Mesothelial cell of epicardium (in vitro differentiated cells): ENCODE measurements around the gene SZT2. TPM values are rescaled to one million over a fixed set of nuclear protein-coding genes. Genes with fewer than 3 reads are reported as not detected.

Experiments
- DNase-seq, 2 experiments: peaks; one replicate each; pipeline ENCODE4 v3.0.0; 2021; ENCODE audit warnings: low spot score in 2 of 2; ENCODE audit not compliant: unreplicated experiment in 2 of 2
- H3K27ac Mint-ChIP-seq: 2 replicates; pipeline ENCODE4 v1.8.0; 2021; ENCODE audit warnings: mixed read lengths
- H3K27me3 Mint-ChIP-seq: 2 replicates; pipeline ENCODE4 v1.8.0; 2021; ENCODE audit warnings: low read depth, mixed read lengths
- H3K36me3 Mint-ChIP-seq: 2 replicates; pipeline ENCODE4 v1.8.0; 2021; ENCODE audit warnings: mixed read lengths
- H3K4me1 Mint-ChIP-seq: 2 replicates; pipeline ENCODE4 v1.8.0; 2021; ENCODE audit warnings: mixed read lengths
- H3K4me3 Mint-ChIP-seq: 2 replicates; pipeline ENCODE4 v1.8.0; 2021; ENCODE audit warnings: mild to moderate bottlenecking, moderate library complexity, mixed read lengths
- H3K9me3 Mint-ChIP-seq: 2 replicates; pipeline ENCODE4 v1.8.0; 2021; ENCODE audit warnings: mixed read lengths
- microRNA-seq: library from miRNA; unstranded; fragments of <30 nt; microRNA quantifications from one replicate; pipeline ENCODE4 v1.2.0, GENCODE V29; 2021; ENCODE audit warnings: inconsistent platforms, mixed read lengths
- total RNA-seq: library from RNA; stranded (reverse); gene quantifications from 3 replicates; pipeline ENCODE4 v1.2.1, GENCODE V29; 2021
- TF ChIP-seq, protein P1 (sequence below): fragments of 200-600 bp; sonication (generic); IDR thresholded peaks from one replicate; pipeline ENCODE4 v1.5.0; 2021; ENCODE audit warnings: antibody characterized with exemption; ENCODE audit not compliant: unreplicated experiment

SZT2 gene
- total RNA-seq, 1 donor from 2014 or later, result 97.4 TPM

DNA sequence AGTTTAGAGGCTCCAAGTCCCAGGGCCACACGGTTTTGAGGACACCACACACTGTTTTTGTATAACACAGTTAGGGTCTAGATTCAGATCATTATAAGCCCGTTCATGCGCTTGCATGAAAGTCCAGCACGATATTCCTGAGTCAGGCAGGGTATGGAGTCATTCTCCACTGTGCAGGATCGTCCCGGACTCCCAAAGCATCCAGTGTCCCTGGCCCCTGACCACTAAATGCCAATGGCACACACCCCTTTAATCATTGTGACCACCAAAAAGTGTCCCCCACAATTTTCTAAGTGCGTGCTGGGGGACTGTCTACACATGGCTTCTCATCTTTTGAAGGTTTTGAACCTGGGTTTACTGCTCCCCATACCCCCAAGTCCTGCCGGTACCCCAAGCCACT is 113.8 kb downstream of the SZT2 start:
- no peaks in the 10 kb centered on the region for H3K9me3 Mint-ChIP-seq
- H3K27ac Mint-ChIP-seq, result no peak overlapping the region
- peak in 1 of 2 experiments; percentile 24 for DNase-seq
- H3K4me1 Mint-ChIP-seq, result no peaks in the 10 kb centered on the region
- H3K4me3 Mint-ChIP-seq, result no peak overlapping the region
- H3K27me3 Mint-ChIP-seq, result no peaks in the 10 kb centered on the region
- no peaks in the 10 kb centered on the region for H3K36me3 Mint-ChIP-seq
- TF ChIP-seq, protein P1, sequence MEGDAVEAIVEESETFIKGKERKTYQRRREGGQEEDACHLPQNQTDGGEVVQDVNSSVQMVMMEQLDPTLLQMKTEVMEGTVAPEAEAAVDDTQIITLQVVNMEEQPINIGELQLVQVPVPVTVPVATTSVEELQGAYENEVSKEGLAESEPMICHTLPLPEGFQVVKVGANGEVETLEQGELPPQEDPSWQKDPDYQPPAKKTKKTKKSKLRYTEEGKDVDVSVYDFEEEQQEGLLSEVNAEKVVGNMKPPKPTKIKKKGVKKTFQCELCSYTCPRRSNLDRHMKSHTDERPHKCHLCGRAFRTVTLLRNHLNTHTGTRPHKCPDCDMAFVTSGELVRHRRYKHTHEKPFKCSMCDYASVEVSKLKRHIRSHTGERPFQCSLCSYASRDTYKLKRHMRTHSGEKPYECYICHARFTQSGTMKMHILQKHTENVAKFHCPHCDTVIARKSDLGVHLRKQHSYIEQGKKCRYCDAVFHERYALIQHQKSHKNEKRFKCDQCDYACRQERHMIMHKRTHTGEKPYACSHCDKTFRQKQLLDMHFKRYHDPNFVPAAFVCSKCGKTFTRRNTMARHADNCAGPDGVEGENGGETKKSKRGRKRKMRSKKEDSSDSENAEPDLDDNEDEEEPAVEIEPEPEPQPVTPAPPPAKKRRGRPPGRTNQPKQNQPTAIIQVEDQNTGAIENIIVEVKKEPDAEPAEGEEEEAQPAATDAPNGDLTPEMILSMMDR, result no peak

Small RNAs within 50 kb of the gene (microRNA-seq; reads per million reads assigned to microRNA genes)
- gene MIR6734, result 1.5 reads per million
- 1.5 reads per million for gene MIR6735

Other genes starting within 250 kb of the SZT2 start
- gene EBNA1BP2, start 217.6 kb upstream of the SZT2 start, total RNA-seq, result 49.1 to 51.3 TPM (median 51.1 TPM) in 3 replicates
- gene CFAP57, start 217.6 kb upstream of the SZT2 start, total RNA-seq, result 0.27 to 0.38 TPM (median 0.35 TPM) in 3 replicates
- gene TMEM125, start 119.9 kb upstream of the SZT2 start, total RNA-seq, result 7.6 to 9.2 TPM (median 7.7 TPM) in 3 replicates
- 3.7 to 5.3 TPM (median 4.2 TPM) in 3 replicates for gene C1orf210, start 104.3 kb upstream of the SZT2 start, total RNA-seq
- gene TIE1, start 88.9 kb upstream of the SZT2 start, total RNA-seq, result 1.3 to 1.7 TPM (median 1.5 TPM) in 3 replicates
- gene MPL, start 52.1 kb upstream of the SZT2 start, total RNA-seq, result 0.50 to 0.53 TPM in 2 of 3 replicates, not detected in the other
- gene CDC20, start 30.9 kb upstream of the SZT2 start, total RNA-seq, result 32.0 to 33.4 TPM (median 32.4 TPM) in 3 replicates
- 40.3 to 42.4 TPM (median 41.4 TPM) in 3 replicates for gene ELOVL1, start 21.9 kb upstream of the SZT2 start, total RNA-seq
- gene MED8, start 99 bp upstream of the SZT2 start, total RNA-seq, result 29.8 to 32.4 TPM (median 30.4 TPM) in 3 replicates
- 35.7 to 41.2 TPM (median 37.5 TPM) in 3 replicates for gene HYI, start 64.0 kb downstream of the SZT2 start, total RNA-seq
- 464 to 475 TPM (median 471 TPM) in 3 replicates for gene PTPRF, start 141.0 kb downstream of the SZT2 start, total RNA-seq